ENCODE data around the gene UBE2E2. TPM values are rescaled to one million over a fixed set of nuclear protein-coding genes. Genes with fewer than 3 reads are reported as not detected.

UBE2E2 gene
- total RNA-seq, 1 experiment from 2014 or later, result 54.9 TPM

DNA sequence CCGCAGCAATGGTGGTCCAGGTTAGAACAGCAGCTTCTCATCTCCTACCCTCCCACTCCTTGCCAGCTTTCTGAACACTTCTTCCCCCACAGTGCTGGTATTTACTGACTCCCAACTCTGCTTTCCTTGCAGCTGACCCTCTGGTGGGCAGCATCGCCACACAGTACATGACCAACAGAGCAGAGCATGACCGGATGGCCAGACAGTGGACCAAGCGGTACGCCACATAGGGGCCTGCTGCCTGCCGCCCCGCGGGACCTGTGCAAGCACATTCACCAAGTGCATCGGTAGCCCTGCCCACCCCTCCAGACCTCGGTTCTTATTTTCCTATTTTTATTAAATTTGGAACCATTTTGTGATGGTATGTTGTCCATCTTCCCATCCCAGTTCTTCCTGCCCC is 386.5 kb downstream of the UBE2E2 start:
- TF ChIP-seq GRHL2 (CRISPR knock-in tag; IDR thresholded peaks at IDR 0.05; ENCODE audit: insufficient replicate concordance, severe bottlenecking) (no peak), SP1 (CRISPR knock-in tag; conservative IDR thresholded peaks at IDR 0.05) (no peak), PRDM15 (CRISPR knock-in tag; IDR thresholded peaks at IDR 0.05) (no peak), NFYB (CRISPR knock-in tag; conservative IDR thresholded peaks at IDR 0.05; ENCODE audit: low read depth) (no peak), NR1H2 (CRISPR knock-in tag; IDR thresholded peaks at IDR 0.05) (no peak), NR2C2 (CRISPR knock-in tag; IDR thresholded peaks at IDR 0.05) (no peak)
- H3K9me3 Mint-ChIP-seq, result no peaks in the 10 kb centered on the region

GRCh38 chr3:23590424-23591273 is 387.5 kb downstream of the UBE2E2 start:
- ChIA-PET POLR2A (no interaction called here), CTCF (no interaction called here)
- no peak overlapping the region for H3K27ac Mint-ChIP-seq
- TF ChIP-seq ZNF317 (CRISPR knock-in tag; IDR thresholded peaks at IDR 0.05; ENCODE audit: borderline replicate concordance, low read depth) (no peak), SOX15 (CRISPR knock-in tag; IDR thresholded peaks at IDR 0.05) (no peak), NFE2L1 (CRISPR knock-in tag; IDR thresholded peaks at IDR 0.05) (no peak), ZNF423 (CRISPR knock-in tag; IDR thresholded peaks at IDR 0.05) (no peak), TEAD1 (CRISPR knock-in tag; IDR thresholded peaks at IDR 0.05) (no peak), PREB (CRISPR knock-in tag; IDR thresholded peaks at IDR 0.05; ENCODE audit: borderline replicate concordance) (no peak), HMGA2 (CRISPR knock-in tag; IDR thresholded peaks at IDR 0.05) (no peak), ZNF512 (CRISPR knock-in tag; IDR thresholded peaks at IDR 0.05; ENCODE audit: borderline replicate concordance) (no peak), SMAD3 (CRISPR knock-in tag; IDR thresholded peaks at IDR 0.05; ENCODE audit: borderline replicate concordance) (no peak), ETV6 (CRISPR knock-in tag; IDR thresholded peaks at IDR 0.05) (no peak), ZNF396 (CRISPR knock-in tag; IDR thresholded peaks at IDR 0.05; ENCODE audit: borderline replicate concordance) (no peak), RELA (CRISPR knock-in tag; IDR thresholded peaks at IDR 0.05; ENCODE audit: borderline replicate concordance) (no peak)
- TF ChIP-seq, protein P1, sequence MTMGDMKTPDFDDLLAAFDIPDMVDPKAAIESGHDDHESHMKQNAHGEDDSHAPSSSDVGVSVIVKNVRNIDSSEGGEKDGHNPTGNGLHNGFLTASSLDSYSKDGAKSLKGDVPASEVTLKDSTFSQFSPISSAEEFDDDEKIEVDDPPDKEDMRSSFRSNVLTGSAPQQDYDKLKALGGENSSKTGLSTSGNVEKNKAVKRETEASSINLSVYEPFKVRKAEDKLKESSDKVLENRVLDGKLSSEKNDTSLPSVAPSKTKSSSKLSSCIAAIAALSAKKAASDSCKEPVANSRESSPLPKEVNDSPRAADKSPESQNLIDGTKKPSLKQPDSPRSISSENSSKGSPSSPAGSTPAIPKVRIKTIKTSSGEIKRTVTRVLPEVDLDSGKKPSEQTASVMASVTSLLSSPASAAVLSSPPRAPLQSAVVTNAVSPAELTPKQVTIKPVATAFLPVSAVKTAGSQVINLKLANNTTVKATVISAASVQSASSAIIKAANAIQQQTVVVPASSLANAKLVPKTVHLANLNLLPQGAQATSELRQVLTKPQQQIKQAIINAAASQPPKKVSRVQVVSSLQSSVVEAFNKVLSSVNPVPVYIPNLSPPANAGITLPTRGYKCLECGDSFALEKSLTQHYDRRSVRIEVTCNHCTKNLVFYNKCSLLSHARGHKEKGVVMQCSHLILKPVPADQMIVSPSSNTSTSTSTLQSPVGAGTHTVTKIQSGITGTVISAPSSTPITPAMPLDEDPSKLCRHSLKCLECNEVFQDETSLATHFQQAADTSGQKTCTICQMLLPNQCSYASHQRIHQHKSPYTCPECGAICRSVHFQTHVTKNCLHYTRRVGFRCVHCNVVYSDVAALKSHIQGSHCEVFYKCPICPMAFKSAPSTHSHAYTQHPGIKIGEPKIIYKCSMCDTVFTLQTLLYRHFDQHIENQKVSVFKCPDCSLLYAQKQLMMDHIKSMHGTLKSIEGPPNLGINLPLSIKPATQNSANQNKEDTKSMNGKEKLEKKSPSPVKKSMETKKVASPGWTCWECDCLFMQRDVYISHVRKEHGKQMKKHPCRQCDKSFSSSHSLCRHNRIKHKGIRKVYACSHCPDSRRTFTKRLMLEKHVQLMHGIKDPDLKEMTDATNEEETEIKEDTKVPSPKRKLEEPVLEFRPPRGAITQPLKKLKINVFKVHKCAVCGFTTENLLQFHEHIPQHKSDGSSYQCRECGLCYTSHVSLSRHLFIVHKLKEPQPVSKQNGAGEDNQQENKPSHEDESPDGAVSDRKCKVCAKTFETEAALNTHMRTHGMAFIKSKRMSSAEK (CRISPR knock-in tag; IDR thresholded peaks at IDR 0.05; ENCODE audit: borderline replicate concordance), result no peak
- TF ChIP-seq, protein P2, sequence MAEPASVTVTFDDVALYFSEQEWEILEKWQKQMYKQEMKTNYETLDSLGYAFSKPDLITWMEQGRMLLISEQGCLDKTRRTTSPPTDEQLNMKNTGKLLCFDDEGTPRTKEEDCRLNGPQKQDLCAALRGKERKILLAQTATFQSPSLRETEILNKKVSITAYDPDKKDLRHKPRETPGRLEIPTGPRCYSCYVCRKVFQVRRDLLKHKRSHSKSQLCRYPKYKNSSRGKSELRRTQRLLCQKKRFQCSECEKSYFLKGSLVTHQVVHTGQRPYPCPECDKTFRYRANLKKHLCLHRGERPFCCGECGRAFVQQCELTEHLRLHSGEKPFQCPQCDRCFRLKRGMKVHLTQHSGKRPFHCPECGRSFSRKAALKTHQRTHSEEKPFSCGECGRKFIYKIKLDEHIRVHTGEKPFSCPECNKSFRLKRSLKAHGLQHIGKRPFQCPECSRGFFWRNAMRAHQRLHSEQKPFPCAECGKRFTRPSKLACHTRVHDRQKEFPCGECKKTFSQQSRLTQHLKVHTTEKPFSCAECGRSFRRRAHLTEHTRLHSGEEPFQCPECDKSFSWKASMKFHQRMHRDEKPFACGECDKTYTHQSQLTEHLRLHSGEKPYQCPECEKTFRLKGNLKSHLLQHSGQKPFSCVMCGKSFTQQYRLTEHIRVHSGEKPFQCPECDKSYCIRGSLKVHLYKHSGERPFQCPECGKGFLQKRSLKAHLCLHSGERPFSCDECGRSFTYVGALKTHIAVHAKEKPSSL (CRISPR knock-in tag; conservative IDR thresholded peaks at IDR 0.05), result no peak
- TF ChIP-seq, protein P3, sequence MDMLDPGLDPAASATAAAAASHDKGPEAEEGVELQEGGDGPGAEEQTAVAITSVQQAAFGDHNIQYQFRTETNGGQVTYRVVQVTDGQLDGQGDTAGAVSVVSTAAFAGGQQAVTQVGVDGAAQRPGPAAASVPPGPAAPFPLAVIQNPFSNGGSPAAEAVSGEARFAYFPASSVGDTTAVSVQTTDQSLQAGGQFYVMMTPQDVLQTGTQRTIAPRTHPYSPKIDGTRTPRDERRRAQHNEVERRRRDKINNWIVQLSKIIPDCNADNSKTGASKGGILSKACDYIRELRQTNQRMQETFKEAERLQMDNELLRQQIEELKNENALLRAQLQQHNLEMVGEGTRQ (CRISPR knock-in tag; IDR thresholded peaks at IDR 0.05), result no peak

More for the DNA sequence above, 386.5 kb downstream of the UBE2E2 start:
- CTCF ChIA-PET, result no interaction called here
- no peak for ATAC-seq
- H3K4me3 Mint-ChIP-seq, result no peak overlapping the region
- DNase-seq (ENCODE audit: low spot score), result no peak
- no peaks in the 10 kb centered on the region for H3K27me3 Mint-ChIP-seq (ENCODE audit: low read depth)
- no peaks in the 10 kb centered on the region for H3K4me1 Mint-ChIP-seq
- H3K27ac Mint-ChIP-seq, result no peak overlapping the region
- POLR2A ChIA-PET, result no interaction called here
- H3K36me3 Mint-ChIP-seq, result no peaks in the 10 kb centered on the region

More at GRCh38 chr3:23590424-23591273, 387.5 kb downstream of the UBE2E2 start:
- no peaks in the 10 kb centered on the region for H3K9me3 Mint-ChIP-seq
- H3K4me3 Mint-ChIP-seq, result no peak overlapping the region
- no peaks in the 10 kb centered on the region for H3K27me3 Mint-ChIP-seq (ENCODE audit: low read depth)
- no peak for DNase-seq (ENCODE audit: low spot score)
- no peaks in the 10 kb centered on the region for H3K36me3 Mint-ChIP-seq
- H3K4me1 Mint-ChIP-seq, result no peaks in the 10 kb centered on the region; the same call in 1 of the 2 replicates
- ATAC-seq, result no peak

Measured in WTC11 (cell line).